ENCODE data around the gene NPSR1. TPM values are rescaled to one million over a fixed set of nuclear protein-coding genes. Genes with fewer than 3 reads are reported as not detected.

The NPSR1 gene
- total RNA-seq, 1 experiment from 2014 or later, result not detected

DNA sequence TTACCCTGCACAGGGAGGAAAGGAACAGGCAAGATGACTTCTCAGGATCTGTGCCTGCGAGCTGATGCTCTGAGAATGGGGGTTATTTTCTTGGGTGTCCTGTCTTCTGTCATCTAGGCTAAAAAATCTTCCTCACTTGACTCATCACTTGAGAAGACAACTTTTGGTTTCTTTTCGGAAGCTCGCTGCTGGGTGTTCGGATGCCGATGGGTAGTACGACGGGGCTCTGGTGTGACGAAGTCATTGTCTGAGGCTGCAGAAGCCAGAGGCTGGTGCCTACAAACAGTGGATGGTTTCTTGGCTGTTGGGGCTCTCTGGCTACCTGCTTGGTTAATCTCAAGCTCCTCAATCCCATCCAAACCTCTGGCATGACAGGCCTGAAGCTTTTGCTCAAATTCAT, 92.2 kb downstream of the NPSR1 start:
- no peak overlapping the region for H3K4me2 ChIP-seq (ENCODE audit: insufficient read depth, insufficient read length, low read length)
- Mint-ChIP-seq H3K27ac (no peak overlapping the region; a peak in 1 of 7 replicates), H3K9me3 (no peaks in the 10 kb centered on the region), H3K27me3 (ENCODE audit: low read depth) (no peaks in the 10 kb centered on the region), H3K36me3 (ENCODE audit: insufficient read depth in 1 of 3, low read depth in 3 of 3) (no peaks in the 10 kb centered on the region), H3K4me3 (no peak overlapping the region), H3K4me1 (peaks cover 2 to 10% of the 10 kb centered on the region in 2 experiments; a peak in 2 of 4 replicates)
- no peaks in the 10 kb centered on the region for H3K79me2 ChIP-seq (ENCODE audit: insufficient read depth, low read length)
- no peak overlapping the region for H2AK5ac ChIP-seq (ENCODE audit: insufficient read length, low read length)
- no peak overlapping the region for H3K27ac ChIP-seq (ENCODE audit: insufficient read length, low read depth, low read length)
- H3K27me3 ChIP-seq (ENCODE audit: insufficient read depth, low read length), result no peaks in the 10 kb centered on the region
- H3K9ac ChIP-seq (ENCODE audit: extremely low read depth, insufficient read length, low read length), result no peak overlapping the region
- H3K79me1 ChIP-seq (ENCODE audit: insufficient read depth, low read depth, low read length, poor library complexity, severe bottlenecking), result no peaks in the 10 kb centered on the region
- no CpG with 5 or more reads among the region's 8 CpGs for whole genome bisulfite sequencing (ENCODE audit: extremely low coverage, insufficient read length, low lambda C conversion rate)
- TF ChIP-seq, protein P1, sequence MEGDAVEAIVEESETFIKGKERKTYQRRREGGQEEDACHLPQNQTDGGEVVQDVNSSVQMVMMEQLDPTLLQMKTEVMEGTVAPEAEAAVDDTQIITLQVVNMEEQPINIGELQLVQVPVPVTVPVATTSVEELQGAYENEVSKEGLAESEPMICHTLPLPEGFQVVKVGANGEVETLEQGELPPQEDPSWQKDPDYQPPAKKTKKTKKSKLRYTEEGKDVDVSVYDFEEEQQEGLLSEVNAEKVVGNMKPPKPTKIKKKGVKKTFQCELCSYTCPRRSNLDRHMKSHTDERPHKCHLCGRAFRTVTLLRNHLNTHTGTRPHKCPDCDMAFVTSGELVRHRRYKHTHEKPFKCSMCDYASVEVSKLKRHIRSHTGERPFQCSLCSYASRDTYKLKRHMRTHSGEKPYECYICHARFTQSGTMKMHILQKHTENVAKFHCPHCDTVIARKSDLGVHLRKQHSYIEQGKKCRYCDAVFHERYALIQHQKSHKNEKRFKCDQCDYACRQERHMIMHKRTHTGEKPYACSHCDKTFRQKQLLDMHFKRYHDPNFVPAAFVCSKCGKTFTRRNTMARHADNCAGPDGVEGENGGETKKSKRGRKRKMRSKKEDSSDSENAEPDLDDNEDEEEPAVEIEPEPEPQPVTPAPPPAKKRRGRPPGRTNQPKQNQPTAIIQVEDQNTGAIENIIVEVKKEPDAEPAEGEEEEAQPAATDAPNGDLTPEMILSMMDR (conservative IDR thresholded peaks at IDR 0.05), result no peak
- H2BK15ac ChIP-seq (ENCODE audit: low read depth, low read length), result no peak overlapping the region
- no peaks in the 10 kb centered on the region for H3K9me3 ChIP-seq (ENCODE audit: control insufficient read depth, low read depth, low read length)
- no peak overlapping the region for H4K91ac ChIP-seq (ENCODE audit: insufficient read length, low read depth, low read length)
- no peak overlapping the region for H2BK120ac ChIP-seq (ENCODE audit: low read depth, low read length, poor library complexity, severe bottlenecking)
- DNase-seq, result no peak
- H4K20me1 ChIP-seq (ENCODE audit: control insufficient read depth, insufficient read depth, insufficient read length), result no peaks in the 10 kb centered on the region
- no peak overlapping the region for H3K4ac ChIP-seq (ENCODE audit: low read depth, low read length)
- no peak overlapping the region for H2BK12ac ChIP-seq (ENCODE audit: insufficient read length, low read depth, low read length)
- no peak overlapping the region for H4K8ac ChIP-seq (replicated peaks; ENCODE audit: insufficient read length, low read depth, low read length)
- H4K5ac ChIP-seq (ENCODE audit: insufficient read length, low read depth, low read length), result no peak overlapping the region
- no peaks in the 10 kb centered on the region for H3K23me2 ChIP-seq (ENCODE audit: insufficient read length, low read depth, low read length, poor library complexity, severe bottlenecking)
- H3K14ac ChIP-seq (ENCODE audit: insufficient read depth, low read length), result no peak overlapping the region
- H3K23ac ChIP-seq (ENCODE audit: insufficient read length, low read depth, low read length), result no peak overlapping the region
- no peak overlapping the region for H3K56ac ChIP-seq (ENCODE audit: insufficient read length, low read depth, low read length)
- H3T11ph ChIP-seq (ENCODE audit: low read length), result no peak overlapping the region
- no peak overlapping the region for H2BK20ac ChIP-seq (ENCODE audit: low read depth, low read length, poor library complexity, severe bottlenecking)
- no peak overlapping the region for H2AFZ ChIP-seq (ENCODE audit: low read length)
- no peak overlapping the region for H3K18ac ChIP-seq (ENCODE audit: insufficient read length, low read depth, low read length)
- H2BK5ac ChIP-seq (ENCODE audit: insufficient read length, low read length), result no peak overlapping the region
- no peaks in the 10 kb centered on the region for H3K4me1 ChIP-seq (ENCODE audit: insufficient read depth, low read length)
